SKM-1 treated with dmso at 0.1 percent for 144 hours (cell line): ENCODE measurements around the gene HSDL1.

Experiments used
- DNase-seq: peaks from one replicate; lab custom pipeline; 2025; ENCODE audit not compliant: unreplicated experiment; lab: John Stamatoyannopoulos, UW

The HSDL1 gene

DNA sequence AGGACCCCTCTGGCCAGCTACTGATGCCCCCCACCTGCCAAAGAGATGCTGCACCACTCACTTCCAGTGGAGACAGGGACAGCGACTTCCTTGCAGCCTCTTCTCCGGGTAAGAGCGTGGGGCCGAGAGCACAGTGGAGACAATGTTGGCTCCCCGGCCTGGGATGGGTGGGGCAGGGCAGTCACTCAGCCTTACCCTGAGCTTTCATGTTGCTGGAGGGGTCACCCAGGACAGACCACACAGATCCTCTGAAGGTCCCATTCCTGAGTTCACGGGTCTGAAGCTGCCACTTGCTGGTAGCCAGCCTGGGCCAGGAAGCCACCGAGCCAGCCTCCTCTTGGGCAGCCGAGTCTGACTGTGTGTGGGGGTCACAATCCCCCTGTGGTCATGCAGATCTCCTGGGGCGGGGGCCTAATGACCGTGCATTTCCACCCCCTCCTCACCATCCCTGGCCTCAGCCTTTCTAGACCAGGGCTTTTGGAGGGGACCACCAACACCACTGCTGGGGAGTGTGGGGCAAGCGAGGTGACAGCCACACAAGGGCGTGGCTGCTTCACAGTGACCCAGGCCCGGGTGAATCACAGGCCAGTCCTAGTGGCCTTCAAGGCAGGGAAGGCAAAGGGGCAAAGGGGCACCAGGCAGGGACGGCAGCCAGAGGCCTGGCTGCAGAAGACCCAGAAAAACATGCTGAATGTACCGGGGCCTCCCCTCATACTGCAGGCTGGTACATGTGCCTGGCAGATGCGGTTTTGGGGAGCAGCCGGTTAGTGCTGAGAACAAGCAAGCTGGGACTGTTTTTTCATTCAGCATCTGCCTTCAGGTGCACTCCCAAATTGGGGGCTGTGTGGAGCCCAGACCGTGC lies 31.4 kb upstream of the HSDL1 start:
- no peak for DNase-seq

DNA sequence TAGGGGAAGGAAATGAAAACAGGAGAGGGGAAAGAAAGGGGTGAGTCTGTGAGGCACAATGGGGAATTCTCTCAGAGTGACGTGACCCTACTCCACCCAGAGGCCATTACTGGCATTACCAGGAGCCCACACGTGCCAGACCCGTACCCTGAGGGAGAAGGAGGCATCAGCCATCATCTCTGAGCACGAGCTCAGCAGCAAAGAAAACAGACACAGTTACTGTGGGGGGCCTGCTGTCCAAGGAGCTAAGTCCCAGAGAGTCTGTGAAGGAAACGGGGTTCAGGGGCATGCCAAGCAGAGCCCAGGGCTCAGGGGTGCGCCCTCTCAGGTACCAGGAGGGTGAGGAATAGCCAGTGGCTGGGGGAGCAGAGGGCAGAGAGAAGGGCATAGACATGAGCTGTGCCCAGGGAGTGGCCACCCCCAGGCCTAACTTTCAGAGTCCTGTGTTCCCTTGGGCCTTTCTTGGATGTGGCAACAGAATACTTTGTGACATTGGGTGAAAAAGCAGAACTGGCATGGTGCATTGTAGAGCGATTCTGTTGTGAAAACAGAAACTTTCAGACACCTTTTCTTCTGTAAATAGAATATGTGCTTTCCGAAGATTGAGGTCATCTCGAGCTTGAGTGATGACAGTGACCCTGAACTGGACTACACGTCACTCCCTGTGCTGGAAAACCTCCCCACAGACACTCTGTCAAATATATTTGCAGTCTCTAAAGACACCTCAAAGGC lies 30.5 kb upstream of the HSDL1 start:
- DNase-seq: peak; percentile 60

DNA sequence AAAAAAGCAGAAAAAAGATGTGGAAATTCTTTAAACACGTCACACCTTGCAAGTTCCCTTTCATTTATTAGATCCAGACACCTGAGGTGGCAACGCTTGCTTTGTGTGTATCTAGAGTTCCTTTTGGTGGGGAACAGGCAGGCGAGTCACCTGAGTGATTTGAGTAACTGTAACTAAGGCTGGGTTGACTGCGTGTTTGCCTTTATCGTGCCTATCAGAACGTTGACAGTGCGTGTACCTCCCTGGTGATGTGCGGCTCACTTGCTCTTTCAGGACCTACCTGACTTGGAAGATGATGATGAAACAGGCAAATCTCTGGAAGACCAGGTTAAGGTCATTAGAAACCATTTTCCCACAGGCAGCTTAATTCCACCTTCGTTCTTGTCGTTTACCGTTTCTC lies 29.4 kb upstream of the HSDL1 start:
- no peak for DNase-seq

DNA sequence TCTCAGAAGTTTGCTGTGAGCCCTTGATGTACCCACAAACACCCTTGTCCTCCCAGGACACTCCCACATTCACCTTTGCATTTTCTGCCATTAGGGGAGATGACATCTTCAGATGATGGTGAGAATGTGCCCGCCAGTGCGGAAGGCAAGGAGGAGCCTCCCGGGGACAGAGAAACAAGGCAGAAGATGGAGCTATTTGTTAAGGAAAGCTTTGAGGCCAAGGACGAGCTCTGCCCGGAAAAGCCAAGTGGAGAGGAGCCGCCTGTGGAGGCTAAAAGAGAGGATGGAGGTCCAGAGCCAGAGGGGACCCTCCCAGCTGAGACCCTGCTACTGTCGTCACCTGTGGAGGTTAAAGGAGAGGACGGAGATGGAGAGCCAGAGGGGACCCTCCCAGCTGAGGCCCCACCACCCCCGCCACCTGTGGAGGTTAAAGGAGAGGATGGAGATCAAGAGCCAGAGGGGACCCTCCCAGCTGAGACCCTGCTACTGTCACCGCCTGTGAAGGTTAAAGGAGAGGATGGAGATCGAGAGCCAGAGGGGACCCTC lies 24.9 kb upstream of the HSDL1 start:
- no peak for DNase-seq

DNA sequence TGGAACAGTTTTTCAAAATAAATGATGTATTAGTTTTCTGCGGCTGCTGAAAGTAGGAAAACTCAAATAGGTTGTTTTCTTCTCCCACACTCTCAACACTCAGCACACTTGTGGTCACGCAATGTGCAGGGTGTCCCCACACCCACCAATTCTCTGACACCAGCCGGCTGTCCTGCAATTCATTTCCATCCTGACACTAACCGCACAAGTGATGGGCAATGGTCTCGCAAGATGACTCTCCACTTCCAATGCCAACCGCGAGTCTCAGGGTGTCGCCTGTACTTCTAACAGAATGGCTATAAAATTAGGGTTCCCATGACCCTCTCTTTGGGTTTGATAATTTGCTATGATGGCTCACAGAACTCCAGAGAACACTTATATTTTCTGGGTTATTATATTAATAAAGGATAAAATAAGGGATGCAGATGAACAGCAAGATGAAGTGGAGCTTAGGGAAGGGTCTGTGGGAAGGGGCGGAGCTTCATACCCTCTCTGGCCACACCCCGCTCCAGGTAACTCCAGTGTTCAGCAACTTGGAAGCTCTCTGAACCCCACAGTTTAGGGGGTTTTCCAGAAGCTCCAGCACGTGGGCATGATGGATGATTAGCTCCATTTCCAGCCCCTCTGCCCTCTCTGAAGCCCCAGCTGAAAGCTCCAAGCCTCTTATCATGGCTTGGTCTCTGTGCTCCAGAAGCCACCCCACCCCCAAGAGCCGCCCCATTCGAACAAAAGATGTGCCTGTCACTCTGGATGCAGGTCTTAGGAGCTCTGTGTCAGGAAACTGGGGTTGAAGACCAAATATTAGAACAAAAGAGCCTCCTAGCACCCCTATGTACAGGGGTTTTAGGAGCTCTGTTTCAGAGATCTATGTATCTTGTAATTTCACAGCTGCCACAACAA lies 22.1 kb upstream of the HSDL1 start:
- no peak for DNase-seq

DNA sequence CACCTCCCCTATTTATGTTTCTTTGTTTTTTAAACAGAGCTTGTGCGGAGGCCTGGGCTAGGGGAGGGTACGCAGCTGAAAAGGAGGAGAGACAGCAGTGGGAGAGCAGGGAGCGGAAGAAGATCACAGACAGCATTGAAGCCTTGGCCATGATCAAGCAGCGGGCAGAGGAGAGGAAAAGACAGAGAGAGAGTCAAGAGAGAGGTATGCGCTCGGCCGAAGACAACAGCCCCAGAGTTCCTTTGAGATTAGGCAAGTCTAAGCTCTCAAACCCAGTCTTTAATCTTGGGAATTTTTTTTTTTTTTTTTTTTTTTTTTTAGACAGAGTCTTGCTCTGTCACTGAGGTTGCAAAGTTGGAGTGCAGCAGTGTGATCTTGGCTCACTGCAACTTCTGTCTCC lies 20.8 kb upstream of the HSDL1 start:
- no peak for DNase-seq

DNA sequence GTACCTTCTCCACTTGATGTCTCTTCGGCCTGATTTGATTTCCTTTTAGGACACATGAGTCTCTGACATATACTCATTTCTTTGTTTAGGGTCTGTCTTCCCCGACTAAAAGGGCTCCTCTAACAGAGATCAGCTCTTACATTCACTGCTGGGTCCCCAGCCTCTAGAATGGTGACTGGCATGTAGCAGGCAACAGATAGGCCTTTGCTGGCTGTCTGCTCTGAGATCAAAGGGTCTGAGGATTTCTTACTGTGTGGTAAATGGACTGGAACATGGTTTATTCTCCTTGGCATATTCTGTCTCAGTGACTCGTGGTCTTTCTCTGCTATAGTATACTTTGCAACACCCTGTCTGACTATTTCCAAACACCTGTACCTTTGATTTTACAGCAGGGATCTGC lies 16.8 kb upstream of the HSDL1 start:
- DNase-seq: no peak

DNA sequence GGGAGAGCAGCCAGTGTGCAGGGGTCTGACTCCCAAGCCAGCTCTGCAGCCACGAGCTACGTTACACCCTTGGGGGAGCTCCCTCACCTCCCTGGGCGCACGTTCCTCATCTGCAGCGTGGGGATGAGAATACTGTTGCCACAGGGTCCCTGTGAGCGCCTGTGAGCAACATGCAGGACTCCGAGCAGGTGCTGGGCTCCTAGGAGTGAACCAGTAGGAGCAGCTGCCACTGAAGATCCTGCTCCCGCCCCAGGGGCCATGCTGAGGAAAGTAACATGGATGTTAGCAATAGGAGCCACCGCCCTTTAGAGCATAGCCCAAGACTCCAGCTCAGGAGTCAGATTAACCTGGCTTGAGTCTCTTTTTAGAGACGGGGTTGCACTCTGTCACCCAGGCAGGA lies 16.1 kb upstream of the HSDL1 start:
- no peak for DNase-seq

DNA sequence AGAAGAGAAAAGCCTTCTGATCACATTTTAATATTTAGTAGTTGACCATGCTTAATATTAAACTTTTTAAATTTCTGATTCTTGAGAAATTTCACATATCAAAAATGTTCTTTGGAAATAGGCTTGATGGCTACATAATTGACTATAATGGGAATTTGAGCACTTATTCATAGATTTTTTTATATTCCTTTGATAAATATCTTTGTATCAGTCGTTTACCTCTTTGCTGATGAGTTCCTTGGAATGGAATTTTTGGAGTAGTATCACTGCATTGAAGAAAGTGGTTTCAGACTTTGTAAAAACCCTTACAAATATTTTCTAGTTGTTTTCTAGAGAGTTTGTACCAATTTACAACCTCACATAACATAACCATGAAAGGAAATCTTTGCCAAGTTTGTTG lies 14.8 kb upstream of the HSDL1 start:
- no peak for DNase-seq

DNA sequence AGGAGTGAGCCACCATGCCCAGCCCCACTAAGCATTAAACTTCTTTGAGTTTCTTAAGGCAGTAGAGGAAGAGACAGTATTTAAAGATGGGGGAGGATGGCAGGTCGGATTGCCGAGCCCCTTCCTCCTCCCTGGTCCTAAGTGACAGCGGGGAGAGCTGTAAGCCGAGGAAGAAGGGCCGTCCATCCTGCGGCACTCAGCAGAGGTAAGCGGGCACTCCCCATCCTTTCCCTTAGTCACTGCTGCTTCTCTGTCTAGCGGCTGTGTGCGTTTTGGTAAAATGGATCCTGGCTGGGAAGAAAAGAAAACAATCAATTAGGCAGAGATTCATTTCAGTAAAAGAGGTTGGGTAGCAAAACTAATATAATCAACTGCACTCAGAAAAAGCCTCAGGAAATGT lies 14.0 kb upstream of the HSDL1 start:
- no peak for DNase-seq

DNA sequence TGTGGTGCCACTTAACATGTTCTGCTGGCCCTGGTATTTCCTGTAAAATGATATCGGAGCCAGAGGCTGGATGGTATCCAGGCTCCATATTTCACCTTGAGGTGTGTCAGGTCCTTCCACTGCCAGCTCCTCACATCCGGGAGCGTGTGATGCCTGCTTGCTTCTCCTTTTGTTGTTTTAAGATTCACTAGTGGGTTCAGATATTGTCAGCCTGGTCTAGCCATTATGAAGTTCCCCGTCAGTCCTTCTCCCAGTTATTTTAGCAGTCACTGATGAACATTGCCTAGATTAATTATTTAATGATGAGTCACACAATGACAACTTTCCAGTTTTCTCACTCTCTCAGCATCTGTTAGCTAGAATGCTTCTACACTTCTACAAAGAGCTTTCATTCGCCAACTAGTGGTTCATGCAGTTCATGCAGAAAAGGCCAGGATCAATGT lies 11.4 kb upstream of the HSDL1 start:
- DNase-seq: no peak

DNA sequence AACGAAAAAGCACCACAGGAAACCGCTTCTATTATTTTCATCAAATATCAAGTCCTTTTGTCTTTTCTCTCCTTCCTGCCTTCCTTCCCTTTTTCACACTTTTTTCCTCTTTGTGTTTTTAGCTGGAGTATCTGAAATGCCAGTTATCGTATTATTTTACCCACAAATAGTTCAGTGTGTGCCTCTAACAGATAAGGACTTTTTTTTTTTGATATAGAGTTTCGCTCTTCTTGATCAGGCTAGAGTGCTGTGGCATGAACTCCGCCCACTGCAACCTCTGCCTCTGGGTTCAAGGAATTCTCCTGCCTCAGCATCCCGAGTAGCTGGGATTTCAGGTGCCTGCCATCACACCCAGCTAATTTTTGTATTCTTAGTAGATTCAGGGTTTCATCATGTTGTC lies 10.8 kb upstream of the HSDL1 start:
- DNase-seq: no peak

DNA sequence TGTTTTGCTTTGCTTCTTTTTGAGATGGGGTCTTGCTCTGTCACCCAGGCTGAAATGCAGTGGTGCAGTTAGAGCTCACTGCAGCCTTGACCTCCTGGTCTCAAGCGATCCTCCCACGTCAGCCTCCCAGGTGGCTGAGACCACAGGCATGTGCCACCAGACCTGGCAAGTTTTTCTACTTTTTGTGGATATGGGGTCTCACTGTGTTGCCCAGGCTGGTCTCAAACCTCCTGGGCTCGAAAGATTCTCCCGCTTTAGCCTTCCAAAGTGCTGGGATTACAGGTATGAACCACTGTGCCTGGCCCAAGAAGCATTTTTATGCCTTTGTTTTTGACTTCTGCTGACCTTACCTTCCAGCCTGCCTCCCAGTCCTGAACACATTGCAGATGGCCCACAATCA lies 10.2 kb upstream of the HSDL1 start:
- DNase-seq: no peak

DNA sequence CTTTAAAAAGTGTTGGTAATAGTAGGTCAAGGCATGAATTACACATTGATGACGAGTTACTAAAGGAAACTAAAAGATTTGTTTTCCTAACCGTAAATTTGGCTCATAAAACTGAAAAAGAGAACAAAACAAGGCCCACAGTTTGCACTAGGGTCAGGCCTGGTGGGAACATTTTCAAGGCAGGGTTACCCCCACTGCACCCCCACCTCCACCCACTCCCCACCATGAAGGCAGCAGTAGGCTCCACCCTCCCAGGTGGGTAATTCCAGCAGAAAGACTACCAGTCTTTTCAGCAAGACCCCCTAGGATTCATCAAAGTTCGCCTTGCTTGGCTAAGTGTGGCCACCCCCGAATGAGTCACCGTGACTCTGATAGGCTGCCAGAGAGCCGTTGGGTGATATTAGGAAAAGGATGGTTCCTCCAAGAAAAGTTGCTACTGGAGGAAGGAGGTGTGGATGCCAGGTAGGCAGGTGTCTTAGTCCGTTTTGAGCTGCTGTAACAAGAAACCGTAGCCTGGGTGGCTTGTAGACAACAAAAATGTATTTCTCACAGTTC lies 8.8 kb upstream of the HSDL1 start:
- DNase-seq: no peak

DNA sequence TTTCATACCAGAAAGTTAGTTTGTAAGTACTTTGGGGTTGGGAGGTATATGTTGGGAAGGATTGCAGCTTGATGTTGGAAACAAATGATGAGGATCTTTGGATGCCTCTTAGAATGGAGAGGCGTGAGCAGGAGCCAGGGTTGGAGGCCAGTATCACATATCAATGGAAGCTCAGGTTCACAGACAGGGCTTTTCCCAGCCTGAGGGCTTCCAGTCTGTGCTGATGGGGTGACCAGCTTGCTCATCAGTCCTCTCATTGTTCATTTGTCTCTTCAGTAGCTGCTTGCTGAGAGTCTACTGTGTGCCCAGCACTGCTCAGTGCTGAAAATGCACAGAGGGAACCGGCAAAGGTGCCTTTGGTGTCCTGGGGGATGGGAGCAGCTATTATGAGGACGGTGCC lies 5.9 kb upstream of the HSDL1 start:
- no peak for DNase-seq

DNA sequence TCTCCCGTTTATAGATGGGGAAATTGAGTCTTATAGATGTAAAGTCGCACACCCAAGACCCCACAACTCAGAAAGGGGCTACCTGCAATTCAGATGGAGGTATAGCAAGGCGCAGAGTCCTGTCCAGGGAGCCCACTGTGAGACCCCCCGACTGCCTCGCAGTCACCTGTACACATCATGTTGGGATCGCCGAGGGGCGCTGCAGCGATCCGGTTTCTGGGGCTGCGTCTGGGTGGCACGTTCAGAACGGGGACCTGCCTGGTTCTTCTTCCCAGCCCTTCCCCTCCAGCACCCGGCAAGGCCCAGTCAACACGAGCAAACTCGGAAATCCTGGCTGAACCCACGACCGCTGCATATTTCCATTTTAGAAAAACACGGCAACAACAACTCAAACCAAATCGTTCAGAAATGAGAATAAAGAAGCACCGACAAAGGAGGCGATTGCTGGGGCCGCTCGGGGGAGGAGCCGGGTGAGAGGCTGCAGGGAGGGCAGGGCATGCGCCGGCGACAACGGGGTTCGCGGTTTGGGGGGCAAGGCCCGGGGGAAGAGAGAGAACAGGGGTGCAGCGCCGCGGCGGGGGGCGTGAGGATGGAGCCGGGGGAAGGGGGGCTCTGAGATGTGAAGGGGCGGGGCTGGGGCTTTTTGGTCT lies 643 bp downstream of the HSDL1 start:
- no peak for DNase-seq

DNA sequence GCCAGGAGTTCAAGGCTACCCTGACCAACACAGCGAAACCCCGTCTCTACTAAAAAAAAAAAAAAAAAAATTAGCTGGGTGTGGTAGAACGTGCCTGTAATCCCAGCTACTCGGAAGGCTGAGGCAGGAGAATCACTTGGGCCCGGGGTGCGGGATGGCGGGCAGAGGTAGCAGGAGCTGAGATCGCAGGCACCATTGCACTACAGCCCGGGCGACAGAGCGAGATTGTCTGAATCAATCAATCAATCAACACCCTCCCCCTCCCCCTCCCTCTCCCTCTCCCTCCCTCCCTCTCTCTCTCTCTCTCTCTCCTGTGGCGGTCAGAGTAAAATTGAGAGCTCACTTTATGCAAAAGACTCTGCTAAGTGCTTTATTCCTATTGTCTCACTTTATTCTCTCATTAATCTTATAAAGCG lies 1.2 kb downstream of the HSDL1 start:
- DNase-seq: no peak

DNA sequence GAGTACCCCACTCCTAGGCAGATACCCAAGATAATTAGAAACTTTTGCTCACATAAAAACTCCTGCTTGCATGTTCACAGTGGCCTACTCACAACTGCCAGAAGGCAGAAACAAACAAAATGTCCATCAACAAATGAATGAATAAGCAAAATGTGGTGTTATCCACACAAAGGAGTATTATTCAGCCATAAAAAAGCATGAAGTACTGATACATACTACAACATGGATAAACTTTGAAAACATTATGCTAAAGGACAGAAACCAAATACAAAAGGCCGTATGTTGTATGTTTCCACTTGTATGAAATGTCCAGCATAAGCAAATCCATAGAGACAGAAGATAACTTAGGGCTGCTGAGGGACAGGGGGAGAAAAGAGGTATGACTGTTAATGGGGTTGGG lies 1.9 kb downstream of the HSDL1 start:
- DNase-seq: no peak

DNA sequence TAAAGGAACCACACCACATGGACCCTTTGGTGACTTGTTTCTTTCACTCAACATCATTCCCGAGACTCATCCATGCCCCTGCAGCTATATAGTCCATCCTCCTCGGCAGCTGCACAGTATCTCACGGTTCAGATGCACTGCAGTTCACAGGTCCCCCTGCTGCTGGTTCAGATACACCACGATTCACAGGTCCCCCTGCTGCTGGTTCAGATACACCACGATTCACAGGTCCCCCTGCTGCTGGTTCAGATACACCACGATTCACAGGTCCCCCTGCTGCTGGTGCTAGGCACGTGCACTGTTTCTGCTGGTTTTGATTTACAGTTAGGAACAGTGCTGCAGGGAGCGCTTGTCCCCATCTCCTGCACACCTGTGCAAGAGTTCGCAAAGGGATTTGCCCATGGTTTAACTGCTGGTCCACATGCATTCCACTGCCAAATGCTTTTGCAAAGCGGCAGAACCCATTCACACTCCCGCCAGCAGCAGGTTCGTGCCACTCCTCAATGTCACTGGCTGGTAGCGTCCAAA lies 3.8 kb downstream of the HSDL1 start:
- no peak for DNase-seq

DNA sequence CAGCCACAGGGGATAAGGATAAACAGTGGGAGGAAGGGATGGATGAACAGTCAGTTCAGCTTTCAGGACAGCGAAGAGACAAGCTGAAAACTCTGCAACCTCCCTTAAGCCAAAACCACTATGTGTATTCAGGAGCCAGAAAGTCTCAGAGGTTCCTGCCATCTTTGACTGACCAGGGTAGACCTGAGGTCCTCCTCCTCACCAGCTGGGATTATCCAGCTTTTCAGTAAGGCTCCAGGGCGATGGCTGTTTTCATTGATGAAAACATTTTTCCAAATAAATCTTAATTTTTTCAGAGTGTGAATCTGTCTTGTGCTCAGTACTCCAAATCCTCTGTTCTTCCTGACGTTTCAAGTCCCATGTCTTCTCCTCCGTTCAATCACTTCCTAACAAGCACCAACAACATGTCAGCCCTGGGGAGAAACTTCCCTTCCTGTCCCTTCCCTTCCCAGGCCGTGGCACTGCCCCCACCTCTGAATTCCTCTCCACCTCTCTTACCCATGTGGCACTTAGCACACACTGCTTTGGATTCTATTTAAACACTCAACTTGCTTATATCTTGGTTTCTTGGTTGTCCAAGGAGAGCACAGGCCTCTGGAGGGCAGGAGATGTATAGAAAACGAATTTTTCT lies 5.2 kb downstream of the HSDL1 start:
- no peak for DNase-seq
